C4-2B (cell line): ENCODE data around the gene FEV.

Experiments used
- ZFX ChIP-seq: fragments of 450-650 bp; IDR thresholded peaks from 2 replicates; pipeline ENCODE4 v1.6.1; 2017
- TF ChIP-seq, protein P1 (sequence below): fragments of 450-650 bp; conservative IDR thresholded peaks from 2 replicates; pipeline ENCODE4 v1.5.1; 2017; ENCODE audit warnings: mild to moderate bottlenecking

DNA sequence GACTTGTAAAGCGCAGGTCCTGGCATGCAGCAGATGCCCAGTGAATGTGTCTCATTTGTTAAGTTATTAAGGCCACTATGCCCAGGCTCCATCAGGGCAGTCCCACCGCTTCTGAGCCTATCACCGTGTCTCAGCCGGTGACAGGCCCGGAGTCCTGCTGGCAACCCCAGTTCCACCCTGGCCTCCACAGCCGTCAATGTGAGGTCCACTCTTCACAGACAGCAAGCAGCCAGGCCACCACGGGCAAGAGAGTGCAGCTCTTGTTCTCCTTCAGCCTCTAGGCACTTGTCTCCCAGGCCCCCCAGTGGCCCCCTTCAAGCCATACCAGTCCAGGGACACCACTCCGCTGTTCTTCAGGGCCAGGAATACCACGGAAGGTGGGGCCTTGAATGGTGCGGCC lies 33.7 kb upstream of the FEV start:
- TF ChIP-seq, protein P1, sequence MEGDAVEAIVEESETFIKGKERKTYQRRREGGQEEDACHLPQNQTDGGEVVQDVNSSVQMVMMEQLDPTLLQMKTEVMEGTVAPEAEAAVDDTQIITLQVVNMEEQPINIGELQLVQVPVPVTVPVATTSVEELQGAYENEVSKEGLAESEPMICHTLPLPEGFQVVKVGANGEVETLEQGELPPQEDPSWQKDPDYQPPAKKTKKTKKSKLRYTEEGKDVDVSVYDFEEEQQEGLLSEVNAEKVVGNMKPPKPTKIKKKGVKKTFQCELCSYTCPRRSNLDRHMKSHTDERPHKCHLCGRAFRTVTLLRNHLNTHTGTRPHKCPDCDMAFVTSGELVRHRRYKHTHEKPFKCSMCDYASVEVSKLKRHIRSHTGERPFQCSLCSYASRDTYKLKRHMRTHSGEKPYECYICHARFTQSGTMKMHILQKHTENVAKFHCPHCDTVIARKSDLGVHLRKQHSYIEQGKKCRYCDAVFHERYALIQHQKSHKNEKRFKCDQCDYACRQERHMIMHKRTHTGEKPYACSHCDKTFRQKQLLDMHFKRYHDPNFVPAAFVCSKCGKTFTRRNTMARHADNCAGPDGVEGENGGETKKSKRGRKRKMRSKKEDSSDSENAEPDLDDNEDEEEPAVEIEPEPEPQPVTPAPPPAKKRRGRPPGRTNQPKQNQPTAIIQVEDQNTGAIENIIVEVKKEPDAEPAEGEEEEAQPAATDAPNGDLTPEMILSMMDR = no peak
- no peak for TF ChIP-seq ZFX
